Keratinocyte (primary cell): Measurements from ENCODE around the gene SLC37A1. TPM values are rescaled to one million over a fixed set of nuclear protein-coding genes. Genes with fewer than 3 reads are reported as not detected.

ENCODE experiments used
- DNase-seq: peaks from one replicate; pipeline ENCODE4 v3.0.0-alpha.2; 2011; ENCODE audit warnings: low read depth, missing footprints, low spot score
- FAIRE-seq: peaks from 2 replicates; lab custom pipeline; 2011; peaks lifted over from hg19 to GRCh38; lab: Jason Lieb, UNC
- H2AFZ ChIP-seq: 2 replicates; pipeline ENCODE4 v1.6.0; 2012; ENCODE audit warnings: low read length, control low read depth, inconsistent platforms; ENCODE audit not compliant: control insufficient read depth
- H3K27ac ChIP-seq: 2 replicates; pipeline ENCODE4 v1.5.1; 2011; ENCODE audit warnings: low read length; ENCODE audit not compliant: control insufficient read depth, insufficient read depth
- H3K27me3 ChIP-seq: 3 replicates; pipeline ENCODE4 v1.6.0; 2011; ENCODE audit warnings: low read length; ENCODE audit not compliant: control insufficient read depth, insufficient read depth; ENCODE audit errors: extremely low read depth
- H3K36me3 ChIP-seq, 2 experiments: 2 replicates in 1 of 2; 3 replicates in 1 of 2; pipeline ENCODE4 v1.5.1; 2011; ENCODE audit warnings: low read length in 2 of 2, mild to moderate bottlenecking in 1 of 2; ENCODE audit not compliant: control insufficient read depth in 2 of 2, insufficient read depth in 2 of 2; ENCODE audit errors: extremely low read depth in 1 of 2
- H3K4me1 ChIP-seq: 3 replicates; pipeline ENCODE4 v1.5.1; 2011; ENCODE audit warnings: low read length; ENCODE audit not compliant: control insufficient read depth, insufficient read depth; ENCODE audit errors: extremely low read depth
- H3K4me2 ChIP-seq: 3 replicates; pipeline ENCODE4 v1.6.0; 2011; ENCODE audit warnings: low read depth, low read length; ENCODE audit not compliant: control insufficient read depth, insufficient read depth; ENCODE audit errors: extremely low read depth
- H3K4me3 ChIP-seq, 3 experiments: fragments of 200-600 bp in 1 of 3; sonication (generic) in 1 of 3; 2 replicates in 2 of 3; 3 replicates in 1 of 3; pipeline ENCODE4 v1.5.1; 2011 to 2016; ENCODE audit warnings: low read length in 3 of 3, mild to moderate bottlenecking in 3 of 3, control low read depth in 2 of 3, inconsistent platforms in 1 of 3, low read depth in 1 of 3, mixed read lengths in 1 of 3, mixed run types in 1 of 3, moderate library complexity in 1 of 3; ENCODE audit not compliant: control insufficient read depth in 2 of 3, insufficient read depth in 2 of 3; ENCODE audit errors: extremely low read depth in 1 of 3
- H3K79me2 ChIP-seq: 2 replicates; pipeline ENCODE4 v1.6.0; 2012; ENCODE audit warnings: low read length; ENCODE audit not compliant: control insufficient read depth, insufficient read depth
- H3K9ac ChIP-seq: 3 replicates; pipeline ENCODE4 v1.6.0; 2011; ENCODE audit warnings: low read length; ENCODE audit not compliant: control insufficient read depth, insufficient read depth; ENCODE audit errors: extremely low read depth
- H3K9me1 ChIP-seq: 3 replicates; pipeline ENCODE4 v1.6.0; 2011; ENCODE audit warnings: low read length; ENCODE audit not compliant: control insufficient read depth, insufficient read depth; ENCODE audit errors: extremely low read depth
- H3K9me3 ChIP-seq: 2 replicates; pipeline ENCODE4 v1.5.1; 2012; ENCODE audit warnings: low read depth, low read length; ENCODE audit not compliant: control insufficient read depth
- H4K20me1 ChIP-seq: 3 replicates; pipeline ENCODE4 v1.6.0; 2011; ENCODE audit warnings: low read length; ENCODE audit not compliant: control insufficient read depth, insufficient read depth; ENCODE audit errors: extremely low read depth
- CTCF ChIP-seq, 3 experiments: IDR thresholded peaks in 1 of 3; conservative IDR thresholded peaks in 1 of 3; optimal IDR thresholded peaks in 1 of 3; 2 replicates in 2 of 3; 3 replicates in 1 of 3; pipeline versions ENCODE3 to v1.5.1; 2011; ENCODE audit warnings: low read length in 3 of 3, mild to moderate bottlenecking in 3 of 3, moderate library complexity in 2 of 3, control low read depth in 1 of 3, inconsistent platforms in 1 of 3; ENCODE audit not compliant: insufficient read depth in 2 of 3; ENCODE audit errors: extremely low read depth in 1 of 3
- EZH2 ChIP-seq: IDR thresholded peaks from one replicate; pipeline ENCODE4 v1.6.1; 2012; ENCODE audit warnings: inconsistent platforms, mild to moderate bottlenecking, low read length, moderate library complexity
- dilution Hi-C: fragments of 300-500 bp; cut with MboI; formaldehyde crosslinking; loops from one replicate; pipeline ENCODE4 v1.7.0; 2020; ENCODE audit warnings: low sequenced_read_pairs; ENCODE audit not compliant: extremely low pct_ligation_motif_present
- polyA plus RNA-seq, 5 experiments: library from polyadenylated mRNA; depleted of rRNA in 3 of 5; stranded (reverse) in 3 of 5; stranded (forward) in 1 of 5; unstranded in 1 of 5; fragments of >200 nt; gene quantifications; 1 replicate in 1 of 5; 2 replicates in 3 of 5; 3 replicates in 1 of 5; pipeline versions ENCODE4 v1.2.1 to v1.2.3, GENCODE V29; 2011 to 2012; ENCODE audit warnings: missing spikeins in 2 of 5, low read depth in 1 of 5, low replicate concordance in 1 of 5

The SLC37A1 gene
- polyA plus RNA-seq, 1 donor (not counting 4 experiments of a cell fraction or from before 2014, with no cell fraction given) = 4.1 TPM

DNA sequence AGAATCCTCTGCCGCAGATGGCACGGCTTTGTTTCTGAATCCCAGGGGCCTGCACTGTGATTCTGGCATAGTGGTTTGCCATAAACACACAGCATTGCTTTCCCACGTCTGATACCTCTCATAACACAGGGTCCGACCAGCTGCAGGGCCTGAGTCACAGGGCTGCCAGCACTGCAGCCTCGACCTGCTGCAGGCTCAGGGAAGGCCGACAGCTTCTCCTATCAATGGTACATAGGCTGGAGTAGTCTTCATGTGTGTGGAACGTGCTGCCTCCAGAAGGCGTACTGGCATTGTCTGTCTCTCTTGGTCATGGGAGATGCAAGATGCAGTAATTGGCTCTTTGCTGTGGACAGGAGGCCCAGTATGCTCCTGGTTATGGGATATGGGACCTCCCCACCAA, 86.3 kb downstream of the SLC37A1 start:
- H3K4me3 ChIP-seq = no peak overlapping the region
- H3K9me3 ChIP-seq = no peaks in the 10 kb centered on the region
- H3K4me1 ChIP-seq = no peaks in the 10 kb centered on the region
- H3K9ac ChIP-seq = no peak overlapping the region
- H3K27me3 ChIP-seq = no peaks in the 10 kb centered on the region
- dilution Hi-C loops = loop anchor here (10.0 kb wide), 1 partner anchor 215 kb away; no protein-coding TSS in a partner anchor
- no peak for TF ChIP-seq CTCF (optimal IDR thresholded peaks at IDR 0.05 in 1 of 3, IDR thresholded peaks at IDR 0.05 in 1 of 3, conservative IDR thresholded peaks at IDR 0.05 in 1 of 3; ENCODE audit: extremely low read depth in 1 of 3, insufficient read depth in 2 of 3, low read length in 3 of 3)
- no peak for TF ChIP-seq EZH2
- H4K20me1 ChIP-seq = no peaks in the 10 kb centered on the region
- no peaks in the 10 kb centered on the region for H3K79me2 ChIP-seq
- H3K9me1 ChIP-seq = no peaks in the 10 kb centered on the region
- DNase-seq = no peak
- no peak overlapping the region for H3K4me2 ChIP-seq
- H3K27ac ChIP-seq = no peak overlapping the region
- no peak for FAIRE-seq
- H2AFZ ChIP-seq = no peak overlapping the region
- H3K36me3 ChIP-seq = no peaks in the 10 kb centered on the region

DNA sequence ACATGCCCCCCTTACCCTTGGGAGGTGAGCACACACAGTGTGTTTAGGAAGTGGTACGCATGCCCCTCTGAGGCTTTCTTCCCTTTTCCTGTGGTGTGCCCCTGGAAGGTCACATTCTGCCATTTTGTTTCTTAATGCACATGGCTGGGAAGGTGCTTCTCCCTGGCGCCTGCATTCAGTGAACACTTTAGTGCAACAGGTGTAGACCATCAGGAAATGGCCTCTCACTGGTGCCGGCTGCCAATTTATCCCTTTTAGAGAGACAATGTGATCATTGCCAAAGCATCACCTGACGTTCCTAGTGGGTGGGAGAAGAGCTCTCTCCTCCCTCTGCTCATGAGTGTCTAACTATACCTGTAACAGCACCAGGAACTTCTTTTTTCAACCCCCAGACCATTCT, 88.0 kb downstream of the SLC37A1 start:
- H3K9ac ChIP-seq = no peak overlapping the region
- DNase-seq = no peak
- H3K4me2 ChIP-seq = no peak overlapping the region
- H3K4me1 ChIP-seq = no peaks in the 10 kb centered on the region
- no peak overlapping the region for H2AFZ ChIP-seq
- H3K9me1 ChIP-seq = no peaks in the 10 kb centered on the region
- H4K20me1 ChIP-seq = no peaks in the 10 kb centered on the region
- H3K36me3 ChIP-seq = no peaks in the 10 kb centered on the region
- no peak for FAIRE-seq
- H3K27ac ChIP-seq = no peak overlapping the region
- TF ChIP-seq EZH2 = no peak
- no peak for TF ChIP-seq CTCF (optimal IDR thresholded peaks at IDR 0.05 in 1 of 3, IDR thresholded peaks at IDR 0.05 in 1 of 3, conservative IDR thresholded peaks at IDR 0.05 in 1 of 3; ENCODE audit: extremely low read depth in 1 of 3, insufficient read depth in 2 of 3, low read length in 3 of 3)
- dilution Hi-C loops = no loop called here
- H3K9me3 ChIP-seq = peaks cover 5% of the 10 kb centered on the region
- H3K27me3 ChIP-seq = no peaks in the 10 kb centered on the region
- no peak overlapping the region for H3K4me3 ChIP-seq
- H3K79me2 ChIP-seq = no peaks in the 10 kb centered on the region
